ENCODE results near the gene SFXN2. TPM values are rescaled to one million over a fixed set of nuclear protein-coding genes. Genes with fewer than 3 reads are reported as not detected.
A peak's percentile ranks its signal among the peaks of the same experiment; 100 is the strongest.

Gene SFXN2
- total RNA-seq, 4 donors from 2014 or later = 1.4 to 7.8 (median 3.6) TPM

DNA sequence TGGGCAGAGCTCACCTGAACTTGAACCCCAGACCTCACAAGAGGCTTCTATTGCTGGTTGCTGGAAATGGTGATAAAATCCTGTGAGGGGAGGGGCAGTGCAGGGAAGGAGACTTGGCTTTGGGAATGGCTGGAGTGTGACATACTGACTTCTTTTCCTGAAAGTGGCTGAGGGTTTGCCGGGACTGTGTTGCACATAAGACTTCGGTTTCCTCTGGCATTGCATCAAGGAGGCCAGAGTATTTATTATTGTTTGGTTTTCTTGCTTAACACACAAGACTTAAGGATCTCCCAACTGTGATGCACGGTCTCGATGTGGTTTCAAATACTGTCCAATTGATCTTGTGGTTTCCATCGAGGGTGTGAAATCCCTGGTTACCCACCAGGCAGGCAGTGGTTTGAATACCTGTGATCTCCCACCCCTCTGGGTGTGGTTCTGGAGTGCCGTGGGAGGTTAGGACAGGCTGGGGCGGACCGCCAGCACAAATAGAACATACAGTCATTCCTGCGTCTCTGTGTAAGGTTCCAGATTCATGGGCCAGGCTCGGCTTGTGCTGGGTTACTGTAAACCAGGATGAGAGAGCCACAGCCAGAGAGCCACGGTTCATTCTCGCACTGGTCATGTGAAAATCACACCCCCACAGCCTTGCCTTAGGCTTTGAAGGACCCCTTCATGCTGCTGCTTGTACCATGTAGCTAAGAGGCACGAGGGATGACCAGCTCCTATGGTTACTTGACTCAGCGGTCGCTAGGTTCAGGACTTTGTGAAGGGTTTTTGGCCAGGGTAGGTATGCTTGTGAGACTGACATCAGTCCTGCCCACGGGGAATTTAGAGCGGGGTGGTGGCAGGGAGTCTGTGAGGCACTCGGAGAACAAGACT lies 68.5 kb downstream of the SFXN2 start:
- TF ChIP-seq CTCF (IDR thresholded peaks at IDR 0.05) (no peak), POLR2A (IDR thresholded peaks at IDR 0.05) (no peak)
- peak overlapping the region; percentile 61 to 95 (median 82) for H3K27ac ChIP-seq
- H3K4me1 ChIP-seq = peaks cover 55 to 97% (median 82%) of the 10 kb centered on the region in 3 donors
- H3K4me3 ChIP-seq = peak overlapping the region in 1 of 4 donors; percentile 18
- intact Hi-C loops (cut with DNase I) = no loop called here
- no peaks in the 10 kb centered on the region for H3K9me3 ChIP-seq
- 12 to 20% methylated on average over 10 to 14 of the region's 18 CpGs for WGBS, 2 donors
- peaks cover 0 to 6% (median 0%) of the 10 kb centered on the region in 4 donors for H3K27me3 ChIP-seq
- H3K36me3 ChIP-seq = peaks cover 0 to 6% (median 0%) of the 10 kb centered on the region in 3 donors
- no peak for DNase-seq

GRCh38 chr10:102783568-102783967 lies 69.1 kb downstream of the SFXN2 start:
- peak overlapping the region; percentile 61 to 95 (median 82) for H3K27ac ChIP-seq
- peak overlapping the region in 1 of 4 donors; percentile 18 for H3K4me3 ChIP-seq
- H3K4me1 ChIP-seq = peaks cover 49 to 92% (median 76%) of the 10 kb centered on the region in 3 donors
- no peaks in the 10 kb centered on the region for H3K9me3 ChIP-seq
- intact Hi-C loops (cut with DNase I) = no loop called here
- H3K27me3 ChIP-seq = no peaks in the 10 kb centered on the region
- H3K36me3 ChIP-seq = peaks cover 0 to 6% (median 0%) of the 10 kb centered on the region in 3 donors
- no peak for DNase-seq
- TF ChIP-seq CTCF (IDR thresholded peaks at IDR 0.05) = peak in 1 of 6 experiments; percentile 7
- TF ChIP-seq POLR2A (IDR thresholded peaks at IDR 0.05) = no peak
- 25 to 38% methylated on average over 1 of the region's 1 CpG for WGBS, 2 donors

GRCh38 chr10:102785818-102786217 lies 71.4 kb downstream of the SFXN2 start:
- no peaks in the 10 kb centered on the region for H3K27me3 ChIP-seq
- WGBS, 2 donors = 30 to 55% methylated on average over 2 of the region's 2 CpGs
- peaks cover 28 to 84% (median 60%) of the 10 kb centered on the region in 3 donors for H3K4me1 ChIP-seq
- TF ChIP-seq POLR2A (IDR thresholded peaks at IDR 0.05) (no peak), CTCF (IDR thresholded peaks at IDR 0.05) (no peak)
- H3K4me3 ChIP-seq = peak overlapping the region in 1 of 4 donors; percentile 6
- H3K36me3 ChIP-seq = peaks cover 0 to 4% (median 0%) of the 10 kb centered on the region in 3 donors
- intact Hi-C loops (cut with DNase I) = no loop called here
- no peak for DNase-seq
- H3K27ac ChIP-seq = peak overlapping the region in 3 of 4 donors; percentile 46 to 89 (median 80)
- H3K9me3 ChIP-seq = no peaks in the 10 kb centered on the region

- Histone ChIP-seq H3K36me3 (peaks cover 0 to 25% (median 0%) of the 10 kb centered on the region in 3 donors), H3K9me3 (no peaks in the 10 kb centered on the region), H3K27me3 (no peaks in the 10 kb centered on the region), H3K4me3 (no peak overlapping the region), H3K4me1 (peaks cover 0 to 83% (median 26%) of the 10 kb centered on the region in 3 donors), H3K27ac (no peak overlapping the region)
- TF ChIP-seq CTCF (IDR thresholded peaks at IDR 0.05) = no peak
- no peak for TF ChIP-seq POLR2A (IDR thresholded peaks at IDR 0.05)
- DNase-seq = no peak
- WGBS, 2 donors = 77 to 79% methylated on average over 8 of the region's 8 CpGs
- intact Hi-C loops (cut with DNase I) = no loop called here
These were observed 77.4 kb downstream of the SFXN2 start for GRCh38 chr10:102791754-102792395.

Other genes with a start within 250 kb of the SFXN2 start
- gene ACTR1A, start 211.9 kb upstream of the SFXN2 start, total RNA-seq = 10 to 100 TPM; 68.0 to 85.6 (median 82.3) TPM
- gene SUFU, start 210.7 kb upstream of the SFXN2 start, total RNA-seq = 1 to 10 TPM; 5.0 to 8.9 (median 6.8) TPM
- gene TRIM8, start 70.2 kb upstream of the SFXN2 start, total RNA-seq = 10 to 100 TPM; 27.6 to 75.9 (median 48.8) TPM
- 1 to 10 TPM in 3 of 4 donors, under 1 TPM in 1; 0.87 to 5.0 (median 2.2) TPM for gene ARL3, start 239 bp upstream of the SFXN2 start, total RNA-seq
- gene WBP1L, start 29.3 kb downstream of the SFXN2 start, total RNA-seq = 10 to 100 TPM; 40.6 to 61.4 (median 49.1) TPM
- not detected for gene CYP17A1, start 122.8 kb downstream of the SFXN2 start, total RNA-seq
- gene BORCS7, start 139.6 kb downstream of the SFXN2 start, total RNA-seq = 10 to 100 TPM; 10.9 to 36.6 (median 19.7) TPM
- 1 to 10 TPM in 3 of 4 donors, under 1 TPM in 1; 0.44 to 4.4 (median 2.9) TPM for gene AS3MT, start 154.8 kb downstream of the SFXN2 start, total RNA-seq
- gene CNNM2, start 203.7 kb downstream of the SFXN2 start, total RNA-seq = 1 to 10 TPM; 2.2 to 3.6 (median 2.6) TPM

Measured in esophagus squamous epithelium (tissue), 5 donors.